Endothelial cell of umbilical vein (primary cell): Measurements from ENCODE around the gene APOO. TPM values are rescaled to one million over a fixed set of nuclear protein-coding genes. Genes with fewer than 3 reads are reported as not detected.

Experiments used
- BruUV-seq: library from RNA; stranded (reverse); fragments of 400-500 nt; replicated peaks from 2 replicates; lab custom pipeline; 2021; lab: Mats Ljungman, UMichigan
- CTCF ChIA-PET: fragments of 300-600, 350-600 bp; sonication (Branson Sonifier 250); formaldehyde crosslinking; loops from one replicate; lab custom pipeline; 2021; ENCODE audit warnings: antibody characterized with exemption, inconsistent platforms; lab: Charles Lee
- POLR2A ChIA-PET: fragments of 300-600, 350-600 bp; sonication (Branson Sonifier 250); formaldehyde crosslinking; loops from one replicate; lab custom pipeline; 2021; ENCODE audit warnings: antibody characterized with exemption, inconsistent platforms; lab: Charles Lee
- DNase-seq: peaks from one replicate; pipeline ENCODE4 v3.0.0-alpha.2; 2011; ENCODE audit warnings: low read depth, low spot score
- FAIRE-seq: peaks from 2 replicates; lab custom pipeline; 2011; peaks lifted over from hg19 to GRCh38; lab: Jason Lieb, UNC
- H2AFZ ChIP-seq: 2 replicates; pipeline ENCODE4 v1.6.0; 2012; ENCODE audit warnings: low read depth, low read length, control low read depth, inconsistent platforms
- H3K27ac ChIP-seq: 2 replicates; pipeline ENCODE4 v1.5.1; 2011; ENCODE audit warnings: low read depth, mild to moderate bottlenecking, control low read depth, low read length, moderate library complexity; ENCODE audit not compliant: insufficient read depth
- H3K27me3 ChIP-seq, 2 experiments: 2 replicates each; pipeline versions ENCODE4 v1.6.0 to v1.6.1; 2011; ENCODE audit warnings: low read length in 2 of 2, mixed read lengths in 1 of 2; ENCODE audit not compliant: control insufficient read depth in 2 of 2, insufficient read depth in 2 of 2
- H3K36me3 ChIP-seq, 2 experiments: 2 replicates in 1 of 2; 3 replicates in 1 of 2; pipeline ENCODE4 v1.5.1; 2011; ENCODE audit warnings: low read length in 2 of 2, mild to moderate bottlenecking in 1 of 2, moderate library complexity in 1 of 2; ENCODE audit not compliant: control insufficient read depth in 2 of 2, insufficient read depth in 2 of 2; ENCODE audit errors: extremely low read depth in 1 of 2
- H3K4me1 ChIP-seq: 3 replicates; pipeline ENCODE4 v1.5.1; 2011; ENCODE audit warnings: mild to moderate bottlenecking, low read length; ENCODE audit not compliant: control insufficient read depth, insufficient read depth; ENCODE audit errors: extremely low read depth
- H3K4me2 ChIP-seq: 2 replicates; pipeline ENCODE4 v1.6.1; 2011; ENCODE audit warnings: low read length, control low read depth, mixed read lengths; ENCODE audit not compliant: insufficient read depth
- H3K4me3 ChIP-seq, 3 experiments: fragments of 200-600 bp in 1 of 3; sonication (generic), shearing (Covaris generic) in 1 of 3; replicated peaks in 1 of 3; 2 replicates each; pipeline ENCODE4 v1.5.1; 2011 to 2016; ENCODE audit warnings: control low read depth in 3 of 3, low read length in 3 of 3, mild to moderate bottlenecking in 2 of 3, inconsistent platforms in 1 of 3, low read depth in 1 of 3, moderate library complexity in 1 of 3; ENCODE audit not compliant: insufficient read depth in 1 of 3
- H3K79me2 ChIP-seq: 2 replicates; pipeline ENCODE4 v1.6.0; 2012; ENCODE audit warnings: low read length, inconsistent platforms; ENCODE audit not compliant: control insufficient read depth, insufficient read depth
- H3K9ac ChIP-seq: replicated peaks from 2 replicates; pipeline ENCODE3; 2011; ENCODE audit warnings: low read length, control low read depth; ENCODE audit not compliant: insufficient read depth; ENCODE audit errors: extremely low read depth
- H3K9me1 ChIP-seq: replicated peaks from 3 replicates; pipeline ENCODE4 v1.6.0; 2011; ENCODE audit warnings: mild to moderate bottlenecking, low read length; ENCODE audit not compliant: control insufficient read depth, insufficient read depth; ENCODE audit errors: extremely low read depth
- H3K9me3 ChIP-seq: replicated peaks from 2 replicates; pipeline ENCODE4 v1.5.1; 2012; ENCODE audit warnings: low read length, inconsistent platforms; ENCODE audit not compliant: control insufficient read depth, insufficient read depth
- H4K20me1 ChIP-seq: replicated peaks from 2 replicates; pipeline ENCODE3; 2011; ENCODE audit warnings: mild to moderate bottlenecking, low read length; ENCODE audit not compliant: control insufficient read depth, insufficient read depth; ENCODE audit errors: extremely low read depth
- CTCF ChIP-seq, 2 donors: IDR thresholded peaks; 1 replicate in 1 of 2; 2 replicates in 1 of 2; pipeline ENCODE4 v1.5.1; 2011; ENCODE audit warnings: low read length in 2 of 2, mild to moderate bottlenecking in 2 of 2, moderate library complexity in 2 of 2, control low read depth in 1 of 2, inconsistent platforms in 1 of 2, low read depth in 1 of 2; ENCODE audit not compliant: insufficient read depth in 1 of 2; ENCODE audit errors: extremely low read depth in 1 of 2
- EZH2 ChIP-seq: IDR thresholded peaks from 2 replicates; pipeline ENCODE4 v1.6.1; 2012; ENCODE audit warnings: borderline replicate concordance, low read depth, mild to moderate bottlenecking, moderate library complexity, low read length, inconsistent platforms; ENCODE audit not compliant: severe bottlenecking
- FOS ChIP-seq: IDR thresholded peaks from 2 replicates; pipeline ENCODE4 v1.6.1; 2011; ENCODE audit warnings: mild to moderate bottlenecking, low read length, moderate library complexity, borderline replicate concordance; ENCODE audit not compliant: insufficient read depth
- GATA2 ChIP-seq: IDR thresholded peaks from 2 replicates; pipeline ENCODE4 v1.7.0; 2011; ENCODE audit warnings: low read depth, mild to moderate bottlenecking, moderate library complexity, mixed read lengths, low read length; ENCODE audit not compliant: insufficient read length, insufficient read depth
- JUN ChIP-seq: IDR thresholded peaks from 2 replicates; pipeline ENCODE4 v1.6.1; 2011; ENCODE audit warnings: borderline replicate concordance, low read depth; ENCODE audit not compliant: insufficient read length, insufficient read depth
- MAX ChIP-seq: IDR thresholded peaks from 2 replicates; pipeline ENCODE4 v1.6.1; 2011; ENCODE audit not compliant: insufficient read depth, insufficient read length
- MYC ChIP-seq: IDR thresholded peaks from one replicate; pipeline ENCODE4 v1.6.1; 2011; ENCODE audit warnings: mild to moderate bottlenecking, low read depth, low read length
- POLR2A ChIP-seq: IDR thresholded peaks from 2 replicates; pipeline ENCODE4 v1.6.1; 2012; ENCODE audit warnings: low read depth, mild to moderate bottlenecking, control low read depth, low read length
- POLR2AphosphoS5 ChIP-seq: IDR thresholded peaks from 2 replicates; pipeline ENCODE4 v1.6.1; 2012; ENCODE audit warnings: low read depth, mild to moderate bottlenecking, control low read depth, low read length, moderate library complexity; ENCODE audit not compliant: insufficient read depth
- dilution Hi-C: fragments of 300-500 bp; cut with MboI; formaldehyde crosslinking; loops from one replicate; pipeline ENCODE4 v1.15.0; 2019; ENCODE audit warnings: low sequenced_read_pairs; ENCODE audit not compliant: extremely low pct_ligation_motif_present
- intact Hi-C: fragments of 100-400 bp; cut with micrococcal nuclease; formaldehyde crosslinking; loops from one replicate; pipeline ENCODE4 v1.10.0; 2022
- polyA plus RNA-seq, 4 experiments: library from polyadenylated mRNA; depleted of rRNA in 3 of 4; stranded (reverse) in 3 of 4; unstranded in 1 of 4; fragments of >200 nt; gene quantifications; 2 replicates each; pipeline versions ENCODE4 v1.2.1 to v1.2.3, GENCODE V29; 2011 to 2012; ENCODE audit warnings: missing spikeins in 1 of 4
- total RNA-seq: library from RNA; stranded (reverse); gene quantifications from 2 replicates; pipeline ENCODE4 v1.2.3, GENCODE V29; 2021

Gene APOO
- total and polyA plus RNA-seq, 2 donors (not counting 3 experiments of a cell fraction or from before 2014, with no cell fraction given): 9.8 to 24.3 TPM

- TF ChIP-seq POLR2AphosphoS5 (no peak), MYC (no peak), FOS (no peak), GATA2 (no peak), CTCF (IDR thresholded peaks at IDR 0.05; ENCODE audit: extremely low read depth in 1 of 2, insufficient read depth in 1 of 2, low read depth in 1 of 2, low read length in 2 of 2) (no peak), JUN (no peak), MAX (no peak), EZH2 (no peak), POLR2A (no peak)
- ChIA-PET CTCF (interaction anchor here (0.7 to 3.7 kb wide), 7 partner anchors 13 to 334 kb away, joined by 3 to 41 read pairs (median 4); partner anchors contain the start of genes ACOT9 and EIF2S3), POLR2A (interaction anchor here (1.5 kb wide), 1 partner anchor 126 kb away, joined by 5 read pairs; the partner anchor contains the start of gene SAT1)
- DNase-seq: no peak
- Histone ChIP-seq H3K4me1 (peaks cover 5% of the 10 kb centered on the region), H3K4me3 (peak overlapping the region in 2 of 3 experiments; percentile 9 to 68), H3K27me3 (no peaks in the 10 kb centered on the region), H2AFZ (peak overlapping the region; percentile 47), H3K79me2 (peaks cover 4% of the 10 kb centered on the region), H3K9me3 (no peaks in the 10 kb centered on the region), H3K9ac (peak overlapping the region; percentile 63), H3K9me1 (no peaks in the 10 kb centered on the region), H3K27ac (peak overlapping the region; percentile 12), H4K20me1 (no peaks in the 10 kb centered on the region), H3K36me3 (no peaks in the 10 kb centered on the region), H3K4me2 (peak overlapping the region; percentile 72)
- FAIRE-seq: no peak
- no TSS peak for BruUV-seq
- intact Hi-C loops (loop anchor here (1.0 to 10.0 kb wide), 4 partner anchors 117 to 334 kb away; partner anchors contain the start of gene EIF2S3), dilution Hi-C loops (no loop called here)
Observed at GRCh38 chrX:23908219-23909004, 674 bp upstream of the APOO start.
